Ovary (tissue), 9 donors: ENCODE results near the gene CIROP. TPM values are rescaled to one million over a fixed set of nuclear protein-coding genes. Genes with fewer than 3 reads are reported as not detected.
"Not testable (repeated sequence)": the region's sequence is repeated elsewhere in the genome, so short reads cannot be mapped to it uniquely, and the experiment has no call there.

Experiments
- DNase-seq, 5 donors: peaks; one replicate each; pipeline ENCODE4 v3.0.0-alpha.2; 2019 to 2020
- H3K27ac ChIP-seq, 2 donors: fragments of 200-600 bp; one replicate each; pipeline versions ENCODE4 v1.5.1 to v1.8.0; 2019 to 2022
- H3K27me3 ChIP-seq: fragments of 200-600 bp; one replicate; pipeline ENCODE4 v1.8.0; 2022
- H3K36me3 ChIP-seq: fragments of 200-600 bp; sonication (generic); one replicate; pipeline ENCODE4 v1.5.1; 2019
- H3K4me1 ChIP-seq: one replicate; pipeline ENCODE4 v1.8.1; 2013; ENCODE audit warnings: mild to moderate bottlenecking, moderate library complexity; ENCODE audit not compliant: insufficient read depth
- H3K4me3 ChIP-seq: fragments of 200-600 bp; sonication (generic); one replicate; pipeline ENCODE4 v1.5.1; 2017
- H3K9me3 ChIP-seq, 2 donors: fragments of 200-600 bp in 1 of 2; sonication (generic) in 1 of 2; one replicate each; pipeline versions ENCODE4 v1.5.1 to v1.8.1; 2013 to 2019; ENCODE audit warnings: mild to moderate bottlenecking in 1 of 2, moderate library complexity in 1 of 2
- CTCF ChIP-seq, 3 donors: fragments of 450-650 bp in 2 of 3; fragments of 200-600 bp in 1 of 3; IDR thresholded peaks; one replicate each; pipeline versions ENCODE4 v1.5.1 to v1.8.0; 2016 to 2022; ENCODE audit warnings: antibody characterized with exemption in 3 of 3, mild to moderate bottlenecking in 1 of 3
- EP300 ChIP-seq: sonication (generic); formaldehyde crosslinking; IDR thresholded peaks from one replicate; pipeline ENCODE4 v1.6.1; 2017; ENCODE audit warnings: antibody characterized with exemption
- POLR2A ChIP-seq: fragments of 450-650 bp; IDR thresholded peaks from one replicate; pipeline ENCODE4 v1.6.1; 2017; ENCODE audit warnings: antibody characterized with exemption, mild to moderate bottlenecking, moderate library complexity
- WGBS, 3 donors: extraction: QIAGEN DNeasy Blood & Tissue Kit in 1 of 3; methylation state at CpG; one replicate each; pipeline versions ENCODE4 v1.1.5 to v1.1.7; 2013 to 2017; 5-methylcytosine and 5-hydroxymethylcytosine counted together
- intact Hi-C, 4 donors: fragments of 100-400 bp; cut with DNase I; formaldehyde crosslinking; loops; one replicate each; pipeline versions ENCODE4 v1.11.0 to v1.15.1; 2022 to 2023
- polyA plus RNA-seq, 2 donors: library from polyadenylated mRNA; stranded (reverse); fragments of 200-250 nt in 1 of 2; fragments of 350-450 nt in 1 of 2; fragmentation: Illumina TruSeq in 1 of 2; extraction: RNeasy Lipid Tissue Mini Kit (QIAGEN cat#74804) in 1 of 2; gene quantifications; one replicate each; pipeline ENCODE4 v1.2.3, GENCODE V29; 2013 to 2014
- total RNA-seq, 7 donors: library from RNA; depleted of rRNA in 2 of 7; stranded (reverse); fragments of >200 nt in 2 of 7; fragmentation: NEBNext Ultra II Directional in 3 of 7; extraction: Animal tissue kit (Norgen Biotek cat#: 25700) in 3 of 7; gene quantifications; one replicate each; pipeline versions ENCODE4 v1.1.0 to v1.2.4, GENCODE V29; 2016 to 2023
- donor health status: DM: no; HTN: no; CAD: no; lungs with moderate emphysema.
- donor health status: DM: no; HTN: no; CAD: no.
- donor health status: Bipolar disorder and iron deficiency.
- donor health status: DM: yes; HTN: yes; CAD: no.
- donor health status: DM: no; HTN: no; CAD: no.
- donor health status: DM: yes; HTN: yes; CAD: no.

Gene CIROP
- total and polyA plus RNA-seq, 9 donors, result not detected

GRCh38 chr14:23110579-23111365 is 6.0 kb upstream of the CIROP start:
- WGBS, 3 donors, result 39 to 51% (median 48%) methylated on average over 5 of the region's 5 CpGs
- DNase-seq, result no peak
- Histone ChIP-seq H3K9me3 (no peaks in the 10 kb centered on the region), H3K27me3 (no peaks in the 10 kb centered on the region), H3K4me1 (no peaks in the 10 kb centered on the region), H3K27ac (no peak overlapping the region), H3K36me3 (no peaks in the 10 kb centered on the region), H3K4me3 (no peak overlapping the region)
- no peak for TF ChIP-seq POLR2A
- TF ChIP-seq EP300, result no peak
- no peak for TF ChIP-seq CTCF (IDR thresholded peaks at IDR 0.05)
- intact Hi-C loops, result no loop called here

DNA sequence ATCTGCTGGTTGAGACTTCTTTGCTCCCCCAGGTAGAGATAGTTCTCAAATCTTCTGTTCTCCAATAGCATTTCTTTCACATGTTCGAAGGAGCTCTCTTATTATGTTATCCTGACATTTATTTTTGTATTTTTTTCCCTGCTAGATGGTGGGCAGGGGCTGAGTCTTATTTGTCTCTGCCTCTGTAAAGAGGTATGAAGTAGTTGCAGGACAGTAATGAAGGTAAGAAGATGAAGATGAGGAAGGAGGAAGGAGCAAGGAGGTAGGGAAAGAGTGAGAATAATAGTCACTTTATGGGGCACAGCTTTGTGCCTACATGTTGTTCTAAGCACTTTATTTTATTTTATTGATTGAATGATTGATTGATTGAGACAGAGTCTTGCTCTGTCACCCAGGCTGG is 5.0 kb upstream of the CIROP start:
- H3K27ac ChIP-seq, result no peak overlapping the region
- no peak for DNase-seq
- H3K36me3 ChIP-seq, result no peaks in the 10 kb centered on the region
- H3K9me3 ChIP-seq, result no peaks in the 10 kb centered on the region
- TF ChIP-seq EP300 (no peak), POLR2A (no peak), CTCF (IDR thresholded peaks at IDR 0.05) (no peak)
- no peak overlapping the region for H3K4me3 ChIP-seq
- intact Hi-C loops, result no loop called here
- H3K4me1 ChIP-seq, result no peaks in the 10 kb centered on the region
- WGBS, 3 donors, result 74 to 86% (median 82%) methylated on average over 1 of the region's 1 CpG
- H3K27me3 ChIP-seq, result no peaks in the 10 kb centered on the region

DNA sequence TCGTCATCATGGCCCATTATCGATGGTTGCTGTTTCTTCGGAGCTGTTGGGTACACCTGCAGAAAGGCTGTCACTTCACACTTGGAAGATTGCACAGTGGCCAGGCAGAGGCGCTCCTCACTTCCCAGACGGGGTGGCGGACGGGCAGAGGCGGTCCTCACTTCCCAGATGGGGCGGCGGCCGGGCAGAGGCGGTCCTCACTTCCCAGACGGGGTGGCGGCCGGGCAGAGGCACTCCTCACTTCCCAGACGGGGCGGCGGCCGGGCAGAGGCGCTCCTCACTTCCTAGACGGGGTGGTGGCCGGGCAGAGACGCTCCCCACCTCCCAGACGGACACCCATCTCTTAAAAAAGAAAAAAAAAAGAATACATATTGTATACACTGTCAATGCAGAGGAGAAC is 3.4 kb upstream of the CIROP start:
- H3K27ac ChIP-seq, H3K27me3 ChIP-seq, H3K4me3 ChIP-seq, intact Hi-C loops, H3K36me3 ChIP-seq, H3K9me3 ChIP-seq, H3K4me1 ChIP-seq, DNase-seq: not testable (repeated sequence)
- WGBS, 3 donors, result 89 to 92% (median 92%) methylated on average over 24 of the region's 24 CpGs

DNA sequence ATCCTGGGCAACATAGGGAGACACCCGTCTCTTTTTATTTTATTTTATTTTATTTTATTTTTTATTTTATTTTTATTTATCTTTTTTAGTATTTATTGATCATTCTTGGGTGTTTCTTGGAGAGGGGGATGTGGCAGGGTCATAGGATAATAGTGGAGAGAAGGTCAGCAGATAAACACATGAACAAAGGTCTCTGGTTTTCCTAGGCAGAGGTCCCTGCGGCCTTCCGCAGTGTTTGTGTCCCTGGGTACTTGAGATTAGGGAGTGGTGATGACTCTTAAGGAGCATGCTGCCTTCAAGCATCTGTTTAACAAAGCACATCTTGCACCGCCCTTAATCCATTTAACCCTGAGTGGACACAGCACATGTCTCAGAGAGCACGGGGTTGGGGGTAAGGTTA is 2.8 kb upstream of the CIROP start:
- WGBS, 3 donors, result 74 to 77% (median 75%) methylated on average over 1 to 5 of the region's 5 CpGs
- H3K36me3 ChIP-seq, H3K4me1 ChIP-seq, H3K4me3 ChIP-seq, H3K9me3 ChIP-seq, H3K27me3 ChIP-seq, H3K27ac ChIP-seq, DNase-seq, intact Hi-C loops: not testable (repeated sequence)

DNA sequence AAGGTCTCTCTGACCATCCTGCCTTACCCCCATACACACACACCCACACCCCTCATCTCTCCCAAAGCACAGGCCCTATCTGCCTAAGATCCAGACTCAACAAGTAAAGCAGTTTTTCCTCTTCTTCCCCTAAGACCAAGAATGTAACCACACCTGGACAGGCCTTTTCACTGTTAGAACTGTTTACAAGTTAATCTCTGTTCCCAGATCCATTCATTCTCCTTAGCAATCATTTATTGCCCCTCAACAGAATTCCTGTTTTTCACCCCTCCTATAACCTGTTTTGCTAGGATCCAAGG is 1.9 kb upstream of the CIROP start:
- Histone ChIP-seq H3K27ac (no peak overlapping the region), H3K4me3 (no peak overlapping the region), H3K9me3 (no peaks in the 10 kb centered on the region), H3K36me3 (no peaks in the 10 kb centered on the region), H3K27me3 (no peaks in the 10 kb centered on the region), H3K4me1 (no peaks in the 10 kb centered on the region)
- intact Hi-C loops, result no loop called here
- TF ChIP-seq POLR2A, result no peak
- TF ChIP-seq EP300, result no peak
- no peak for TF ChIP-seq CTCF (IDR thresholded peaks at IDR 0.05)
- DNase-seq, result no peak
